ENCODE results near the gene DNAJB12.
"Not testable (repeated sequence)": the region's sequence is repeated elsewhere in the genome, so short reads cannot be mapped to it uniquely, and the experiment has no call there.

DNAJB12 gene
- total RNA-seq, result 62.4 to 72.9 reads per million in 2 experiments

- DNase-seq (ENCODE audit: low read depth), result peak; percentile 86
Observed at GRCh38 chr10:72354356-72355213, at the start of gene DNAJB12. TSS of gene DNAJB12 (minus strand) at chr10:72354919. CDS start at chr10:72354897, 22 bp downstream.

- not testable (repeated sequence) for DNase-seq (ENCODE audit: low read depth)
Observed at GRCh38 chr10:72395581-72395980, 40.9 kb upstream of the DNAJB12 start.

- no peak for DNase-seq (ENCODE audit: low read depth)
Observed at GRCh38 chr10:72392571-72392970, 37.9 kb upstream of the DNAJB12 start.

GRCh38 chr10:72390764-72391163 lies 36.0 kb upstream of the DNAJB12 start:
- no peak for DNase-seq (ENCODE audit: low read depth)

GRCh38 chr10:72389716-72390115 lies 35.0 kb upstream of the DNAJB12 start:
- no peak for DNase-seq (ENCODE audit: low read depth)

- no peak for DNase-seq (ENCODE audit: low read depth)
Observed at GRCh38 chr10:72389014-72389413, 34.3 kb upstream of the DNAJB12 start.

- no peak for DNase-seq (ENCODE audit: low read depth)
Observed at GRCh38 chr10:72388062-72388461, 33.3 kb upstream of the DNAJB12 start.

GRCh38 chr10:72386916-72387586 lies 32.3 kb upstream of the DNAJB12 start:
- DNase-seq (ENCODE audit: low read depth), result no peak

GRCh38 chr10:72385724-72386123 lies 31.0 kb upstream of the DNAJB12 start:
- no peak for DNase-seq (ENCODE audit: low read depth)

- DNase-seq (ENCODE audit: low read depth), result not testable (repeated sequence)
Observed at GRCh38 chr10:72384982-72385381, 30.3 kb upstream of the DNAJB12 start.

GRCh38 chr10:72379776-72380175 lies 25.1 kb upstream of the DNAJB12 start:
- no peak for DNase-seq (ENCODE audit: low read depth)

- DNase-seq (ENCODE audit: low read depth), result no peak
Observed at GRCh38 chr10:72379062-72379461, 24.3 kb upstream of the DNAJB12 start.

- no peak for DNase-seq (ENCODE audit: low read depth)
Observed at GRCh38 chr10:72375585-72375984, 20.9 kb upstream of the DNAJB12 start.

GRCh38 chr10:72375173-72375572 lies 20.5 kb upstream of the DNAJB12 start:
- DNase-seq (ENCODE audit: low read depth), result no peak

GRCh38 chr10:72370201-72370722 lies 15.5 kb upstream of the DNAJB12 start:
- DNase-seq (ENCODE audit: low read depth), result no peak

GRCh38 chr10:72367301-72367960 lies 12.7 kb upstream of the DNAJB12 start:
- no peak for DNase-seq (ENCODE audit: low read depth)

GRCh38 chr10:72365106-72365895 lies 10.6 kb upstream of the DNAJB12 start:
- DNase-seq (ENCODE audit: low read depth), result no peak

GRCh38 chr10:72364239-72364777 lies 9.6 kb upstream of the DNAJB12 start:
- peak; percentile 78 for DNase-seq (ENCODE audit: low read depth)

- no peak for DNase-seq (ENCODE audit: low read depth)
Observed at GRCh38 chr10:72356987-72357386, 2.3 kb upstream of the DNAJB12 start.

- DNase-seq (ENCODE audit: low read depth), result no peak
Observed at GRCh38 chr10:72356115-72356514, 1.4 kb upstream of the DNAJB12 start.

- no peak for DNase-seq (ENCODE audit: low read depth)
Observed at GRCh38 chr10:72355214-72355555, 466 bp upstream of the DNAJB12 start.

All from T follicular helper cell (primary cell).